Rectal smooth muscle tissue (tissue), 1 donor: ENCODE data around the gene ZNF519.
"Not testable (repeated sequence)": the region's sequence is repeated elsewhere in the genome, so short reads cannot be mapped to it uniquely, and the experiment has no call there.

ENCODE experiments used
- H3K27ac ChIP-seq: one replicate; pipeline ENCODE4 v1.7.0; 2013; ENCODE audit warnings: low read depth, low read length, inconsistent platforms
- H3K27me3 ChIP-seq: one replicate; pipeline ENCODE4 v1.7.0; 2013; ENCODE audit warnings: low read length; ENCODE audit not compliant: control insufficient read depth, insufficient read depth
- H3K36me3 ChIP-seq: one replicate; pipeline ENCODE4 v1.7.0; 2013; ENCODE audit warnings: low read length; ENCODE audit not compliant: control insufficient read depth, insufficient read depth
- H3K4me1 ChIP-seq: one replicate; pipeline ENCODE4 v1.7.0; 2013; ENCODE audit warnings: low read length; ENCODE audit not compliant: control insufficient read depth, insufficient read depth
- H3K4me3 ChIP-seq: one replicate; pipeline ENCODE4 v1.7.0; 2013; ENCODE audit warnings: low read length
- H3K9ac ChIP-seq: one replicate; pipeline ENCODE4 v1.7.0; 2013; ENCODE audit warnings: low read length

Gene ZNF519

GRCh38 chr18:14170367-14171036 is 38.3 kb upstream of the ZNF519 start:
- H3K4me1 ChIP-seq = not testable (repeated sequence)

GRCh38 chr18:14162915-14163314 is 30.7 kb upstream of the ZNF519 start:
- not testable (repeated sequence) for H3K4me3 ChIP-seq, H3K27me3 ChIP-seq, H3K4me1 ChIP-seq, H3K27ac ChIP-seq, H3K36me3 ChIP-seq, H3K9ac ChIP-seq

More at GRCh38 chr18:14170367-14171036, 38.3 kb upstream of the ZNF519 start:
- not testable (repeated sequence) for H3K27me3 ChIP-seq, H3K4me3 ChIP-seq, H3K9ac ChIP-seq, H3K36me3 ChIP-seq, H3K27ac ChIP-seq

- not testable (repeated sequence) for H3K4me3 ChIP-seq, H3K27me3 ChIP-seq, H3K4me1 ChIP-seq, H3K9ac ChIP-seq, H3K36me3 ChIP-seq, H3K27ac ChIP-seq
These were observed 19.4 kb upstream of the ZNF519 start for GRCh38 chr18:14151564-14152113.

GRCh38 chr18:14150766-14151165 is 18.5 kb upstream of the ZNF519 start:
- H3K36me3 ChIP-seq, H3K27me3 ChIP-seq, H3K9ac ChIP-seq, H3K4me1 ChIP-seq, H3K27ac ChIP-seq, H3K4me3 ChIP-seq: not testable (repeated sequence)

- not testable (repeated sequence) for H3K9ac ChIP-seq, H3K27ac ChIP-seq, H3K4me3 ChIP-seq, H3K27me3 ChIP-seq, H3K36me3 ChIP-seq, H3K4me1 ChIP-seq
These were observed 17.7 kb upstream of the ZNF519 start for GRCh38 chr18:14149916-14150420.

- not testable (repeated sequence) for H3K36me3 ChIP-seq, H3K27ac ChIP-seq, H3K9ac ChIP-seq, H3K4me1 ChIP-seq, H3K27me3 ChIP-seq, H3K4me3 ChIP-seq
These were observed 17.1 kb upstream of the ZNF519 start for GRCh38 chr18:14149121-14149850.

GRCh38 chr18:14147935-14148865 is 16.0 kb upstream of the ZNF519 start:
- not testable (repeated sequence) for H3K9ac ChIP-seq, H3K27ac ChIP-seq, H3K36me3 ChIP-seq, H3K4me1 ChIP-seq, H3K4me3 ChIP-seq, H3K27me3 ChIP-seq

GRCh38 chr18:14146771-14147170 is 14.5 kb upstream of the ZNF519 start:
- H3K4me3 ChIP-seq, H3K4me1 ChIP-seq, H3K27ac ChIP-seq: not testable (repeated sequence)

GRCh38 chr18:14145581-14146338 is 13.5 kb upstream of the ZNF519 start:
- H3K27me3 ChIP-seq, H3K27ac ChIP-seq, H3K36me3 ChIP-seq, H3K9ac ChIP-seq, H3K4me1 ChIP-seq, H3K4me3 ChIP-seq: not testable (repeated sequence)

More at GRCh38 chr18:14146771-14147170, 14.5 kb upstream of the ZNF519 start:
- not testable (repeated sequence) for H3K27me3 ChIP-seq, H3K36me3 ChIP-seq, H3K9ac ChIP-seq

GRCh38 chr18:14145021-14145420 is 12.8 kb upstream of the ZNF519 start:
- not testable (repeated sequence) for H3K4me1 ChIP-seq, H3K36me3 ChIP-seq, H3K4me3 ChIP-seq, H3K27me3 ChIP-seq, H3K27ac ChIP-seq, H3K9ac ChIP-seq

- Histone ChIP-seq H3K36me3 (no peaks in the 10 kb centered on the region), H3K27me3 (no peaks in the 10 kb centered on the region), H3K9ac (no peak overlapping the region), H3K27ac (no peak overlapping the region), H3K4me1 (no peaks in the 10 kb centered on the region), H3K4me3 (no peak overlapping the region)
These were observed 12.3 kb upstream of the ZNF519 start for GRCh38 chr18:14144628-14144895.
